Progenitor cell of endocrine pancreas (in vitro differentiated cells): ENCODE results near the gene NT5C1B. TPM values are rescaled to one million over a fixed set of nuclear protein-coding genes. Genes with fewer than 3 reads are reported as not detected.

ENCODE experiments used
- DNase-seq: peaks from one replicate; pipeline ENCODE4 v3.0.0; 2021; ENCODE audit warnings: low spot score; ENCODE audit not compliant: unreplicated experiment
- H3K27ac Mint-ChIP-seq: 2 replicates; pipeline ENCODE4 v1.8.0; 2021; ENCODE audit warnings: mild to moderate bottlenecking, moderate library complexity, mixed read lengths
- H3K27me3 Mint-ChIP-seq: 2 replicates; pipeline ENCODE4 v1.8.0; 2021; ENCODE audit warnings: mixed read lengths
- H3K36me3 Mint-ChIP-seq: 2 replicates; pipeline ENCODE4 v1.8.0; 2022; ENCODE audit warnings: mixed read lengths; ENCODE audit not compliant: insufficient read depth
- H3K4me1 Mint-ChIP-seq: 2 replicates; pipeline ENCODE4 v1.8.0; 2021; ENCODE audit warnings: low read depth, mixed read lengths
- H3K4me3 Mint-ChIP-seq: 2 replicates; pipeline ENCODE4 v1.8.0; 2021; ENCODE audit warnings: low read depth, mild to moderate bottlenecking, moderate library complexity, mixed read lengths
- H3K9me3 Mint-ChIP-seq: 2 replicates; pipeline ENCODE4 v1.8.0; 2021; ENCODE audit warnings: low read depth, mixed read lengths
- total RNA-seq: library from RNA; stranded (reverse); gene quantifications from 2 replicates; pipeline ENCODE4 v1.2.1, GENCODE V29; 2021
- TF ChIP-seq, protein P1 (sequence below): fragments of 200-600 bp; sonication (generic); IDR thresholded peaks from one replicate; pipeline ENCODE4 v1.5.0; 2021; ENCODE audit warnings: antibody characterized with exemption, mild to moderate bottlenecking; ENCODE audit not compliant: unreplicated experiment

Gene NT5C1B
- total RNA-seq, 1 donor from 2014 or later = not detected

DNA sequence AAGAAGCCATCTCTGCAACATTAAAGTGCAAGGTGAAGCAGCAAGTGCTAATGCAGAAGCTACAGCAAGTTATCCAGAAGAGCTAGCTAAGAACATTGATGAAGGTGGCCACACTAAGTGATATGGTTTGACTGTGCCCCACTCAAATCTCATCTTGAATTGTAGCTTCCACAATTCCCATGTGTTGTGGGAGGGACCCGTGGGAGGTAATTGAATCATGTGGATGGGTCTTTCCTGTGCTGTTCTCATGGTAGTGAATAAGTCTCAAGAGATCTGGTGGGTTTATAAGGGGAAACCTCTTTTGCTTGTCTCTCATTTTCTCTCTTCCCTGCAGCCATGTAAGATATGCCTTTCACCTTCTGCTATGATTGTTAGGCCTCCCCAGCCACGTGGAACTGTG, 40.3 kb downstream of the NT5C1B start:
- no peaks in the 10 kb centered on the region for H3K9me3 Mint-ChIP-seq
- H3K27ac Mint-ChIP-seq = no peak overlapping the region
- no peaks in the 10 kb centered on the region for H3K27me3 Mint-ChIP-seq
- H3K4me3 Mint-ChIP-seq = no peak overlapping the region
- DNase-seq = no peak
- peaks cover 20% of the 10 kb centered on the region for H3K4me1 Mint-ChIP-seq
- H3K36me3 Mint-ChIP-seq = peaks cover 3% of the 10 kb centered on the region
- TF ChIP-seq, protein P1, sequence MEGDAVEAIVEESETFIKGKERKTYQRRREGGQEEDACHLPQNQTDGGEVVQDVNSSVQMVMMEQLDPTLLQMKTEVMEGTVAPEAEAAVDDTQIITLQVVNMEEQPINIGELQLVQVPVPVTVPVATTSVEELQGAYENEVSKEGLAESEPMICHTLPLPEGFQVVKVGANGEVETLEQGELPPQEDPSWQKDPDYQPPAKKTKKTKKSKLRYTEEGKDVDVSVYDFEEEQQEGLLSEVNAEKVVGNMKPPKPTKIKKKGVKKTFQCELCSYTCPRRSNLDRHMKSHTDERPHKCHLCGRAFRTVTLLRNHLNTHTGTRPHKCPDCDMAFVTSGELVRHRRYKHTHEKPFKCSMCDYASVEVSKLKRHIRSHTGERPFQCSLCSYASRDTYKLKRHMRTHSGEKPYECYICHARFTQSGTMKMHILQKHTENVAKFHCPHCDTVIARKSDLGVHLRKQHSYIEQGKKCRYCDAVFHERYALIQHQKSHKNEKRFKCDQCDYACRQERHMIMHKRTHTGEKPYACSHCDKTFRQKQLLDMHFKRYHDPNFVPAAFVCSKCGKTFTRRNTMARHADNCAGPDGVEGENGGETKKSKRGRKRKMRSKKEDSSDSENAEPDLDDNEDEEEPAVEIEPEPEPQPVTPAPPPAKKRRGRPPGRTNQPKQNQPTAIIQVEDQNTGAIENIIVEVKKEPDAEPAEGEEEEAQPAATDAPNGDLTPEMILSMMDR = no peak

DNA sequence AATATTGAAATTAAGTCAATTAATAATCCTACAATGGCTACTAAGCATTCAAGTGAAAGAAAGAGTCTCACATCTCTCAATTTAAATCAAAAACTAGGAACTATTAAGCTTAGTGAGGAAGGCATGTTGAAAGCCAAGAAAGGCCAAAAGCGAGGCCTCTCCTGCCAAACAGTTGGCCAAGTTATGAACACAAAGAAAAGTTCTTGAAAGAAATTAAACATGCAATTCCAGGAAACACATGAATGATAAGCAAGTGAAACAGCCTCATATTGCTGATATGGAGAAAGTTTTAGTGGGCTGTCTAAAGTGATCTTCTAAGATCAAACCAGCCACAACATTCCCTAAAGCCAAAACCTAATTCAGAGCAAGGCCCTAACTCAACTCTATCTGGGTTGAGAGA, 40.7 kb downstream of the NT5C1B start:
- no peaks in the 10 kb centered on the region for H3K9me3 Mint-ChIP-seq
- H3K27me3 Mint-ChIP-seq = no peaks in the 10 kb centered on the region
- H3K4me3 Mint-ChIP-seq = no peak overlapping the region
- H3K4me1 Mint-ChIP-seq = peaks cover 20% of the 10 kb centered on the region
- TF ChIP-seq, protein P1 = no peak
- H3K27ac Mint-ChIP-seq = no peak overlapping the region
- no peak for DNase-seq
- peaks cover under 1% of the 10 kb centered on the region for H3K36me3 Mint-ChIP-seq

DNA sequence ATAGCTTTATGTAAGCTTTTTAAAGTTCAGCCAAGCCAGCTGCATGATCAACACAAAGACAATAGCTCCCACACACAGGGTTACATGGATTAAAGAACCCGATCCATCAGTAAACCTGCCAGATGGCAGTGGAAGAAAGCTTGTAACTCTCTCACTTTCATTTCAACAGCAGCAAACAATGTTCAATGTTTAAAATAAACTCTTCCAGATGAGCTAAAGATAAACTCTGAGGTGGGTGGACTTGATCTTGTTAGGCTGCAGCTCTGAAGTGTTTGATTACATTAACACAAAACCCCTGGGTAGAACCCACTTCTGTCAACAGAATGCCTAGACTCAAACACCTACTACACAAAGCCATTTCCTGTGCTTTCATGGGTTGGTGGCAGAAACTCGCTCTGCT, 42.8 kb downstream of the NT5C1B start:
- no peaks in the 10 kb centered on the region for H3K9me3 Mint-ChIP-seq
- no peak overlapping the region for H3K4me3 Mint-ChIP-seq
- no peak overlapping the region for H3K27ac Mint-ChIP-seq
- peaks cover 14% of the 10 kb centered on the region for H3K4me1 Mint-ChIP-seq
- no peak for DNase-seq
- TF ChIP-seq, protein P1 = no peak
- no peaks in the 10 kb centered on the region for H3K36me3 Mint-ChIP-seq
- no peaks in the 10 kb centered on the region for H3K27me3 Mint-ChIP-seq

DNA sequence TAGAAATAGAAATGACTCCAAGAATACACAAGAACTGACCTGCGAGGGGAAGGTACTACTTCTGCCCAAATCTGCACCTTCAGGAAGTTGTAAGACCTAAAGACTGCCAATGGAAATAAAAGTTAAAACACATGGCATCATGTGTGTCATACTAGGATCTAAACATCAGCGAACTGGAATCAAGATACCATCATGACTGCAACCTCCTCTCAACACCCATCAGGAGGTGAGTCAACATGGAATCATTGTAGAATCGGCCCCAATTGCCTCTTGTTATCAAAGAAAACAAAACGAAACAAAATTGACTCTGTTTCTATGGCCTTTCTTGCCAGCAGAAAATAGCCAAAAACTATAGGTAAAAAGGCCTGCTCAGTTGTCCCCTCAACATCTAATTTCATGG, 44.0 kb downstream of the NT5C1B start:
- TF ChIP-seq, protein P1 = no peak
- no peaks in the 10 kb centered on the region for H3K27me3 Mint-ChIP-seq
- H3K4me1 Mint-ChIP-seq = peaks cover 7% of the 10 kb centered on the region
- DNase-seq = no peak
- no peaks in the 10 kb centered on the region for H3K9me3 Mint-ChIP-seq
- no peak overlapping the region for H3K27ac Mint-ChIP-seq
- no peak overlapping the region for H3K4me3 Mint-ChIP-seq
- no peaks in the 10 kb centered on the region for H3K36me3 Mint-ChIP-seq

DNA sequence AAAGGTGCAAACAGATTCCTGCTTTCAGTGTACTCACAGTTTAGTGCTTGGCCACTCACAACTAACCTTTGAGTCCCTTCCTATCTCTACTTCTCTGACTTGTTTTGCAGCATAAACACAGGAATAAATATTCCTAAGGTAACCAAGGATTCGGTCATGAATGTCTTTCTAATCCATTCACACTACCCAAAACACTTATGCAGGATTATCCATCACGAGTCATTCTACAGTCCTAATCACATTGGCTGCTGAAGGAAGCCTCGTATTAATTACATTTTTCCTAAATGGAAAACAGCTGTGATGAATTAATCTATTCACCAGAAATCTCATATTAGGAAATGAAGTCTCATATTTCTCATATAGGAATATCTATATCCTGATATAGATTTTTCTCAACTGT, 45.2 kb downstream of the NT5C1B start:
- Mint-ChIP-seq H3K9me3 (no peaks in the 10 kb centered on the region), H3K27ac (no peak overlapping the region), H3K36me3 (no peaks in the 10 kb centered on the region), H3K4me1 (peaks cover 6% of the 10 kb centered on the region), H3K27me3 (no peaks in the 10 kb centered on the region), H3K4me3 (no peak overlapping the region)
- no peak for DNase-seq
- TF ChIP-seq, protein P1 = no peak
